Glutamatergic neuron (in vitro differentiated cells): Measurements from ENCODE around the gene IFFO2. TPM values are rescaled to one million over a fixed set of nuclear protein-coding genes. Genes with fewer than 3 reads are reported as not detected.

Experiments used
- DNase-seq: peaks from one replicate; pipeline ENCODE4 v3.0.0; 2022
- H3K27ac Mint-ChIP-seq: one replicate; pipeline ENCODE4 v1.8.0; 2020; ENCODE audit warnings: mild to moderate bottlenecking, mixed read lengths, inconsistent platforms; ENCODE audit not compliant: unreplicated experiment
- H3K27me3 Mint-ChIP-seq: one replicate; pipeline ENCODE4 v1.8.0; 2020; ENCODE audit warnings: mild to moderate bottlenecking, moderate library complexity, mixed read lengths, inconsistent platforms; ENCODE audit not compliant: unreplicated experiment
- H3K36me3 Mint-ChIP-seq: one replicate; pipeline ENCODE4 v1.8.0; 2020; ENCODE audit warnings: mild to moderate bottlenecking, mixed read lengths, inconsistent platforms; ENCODE audit not compliant: unreplicated experiment
- H3K4me1 Mint-ChIP-seq: one replicate; pipeline ENCODE4 v1.8.0; 2020; ENCODE audit warnings: mild to moderate bottlenecking, low read depth, mixed read lengths, inconsistent platforms; ENCODE audit not compliant: unreplicated experiment
- H3K4me3 Mint-ChIP-seq: one replicate; pipeline ENCODE4 v1.8.0; 2020; ENCODE audit warnings: mild to moderate bottlenecking, mixed read lengths, inconsistent platforms; ENCODE audit not compliant: unreplicated experiment
- H3K9me3 Mint-ChIP-seq: one replicate; pipeline ENCODE4 v1.8.0; 2020; ENCODE audit warnings: mild to moderate bottlenecking, moderate library complexity, mixed read lengths, inconsistent platforms; ENCODE audit not compliant: unreplicated experiment
- total RNA-seq: library from RNA; stranded (reverse); fragmentation: NEBNext Ultra II Directional; extraction: Animal tissue kit (Norgen Biotek cat#: 25700); gene quantifications from one replicate; pipeline ENCODE4 v1.2.1, GENCODE V29; 2021; ENCODE audit not compliant: unreplicated experiment
- TF ChIP-seq, protein P1 (sequence below): fragments of 200-600 bp; sonication (generic); IDR thresholded peaks from one replicate; pipeline ENCODE4 v1.5.0; 2021; ENCODE audit not compliant: partially characterized antibody, unreplicated experiment

Gene IFFO2
- total RNA-seq, 1 donor from 2014 or later: 107 TPM

DNA sequence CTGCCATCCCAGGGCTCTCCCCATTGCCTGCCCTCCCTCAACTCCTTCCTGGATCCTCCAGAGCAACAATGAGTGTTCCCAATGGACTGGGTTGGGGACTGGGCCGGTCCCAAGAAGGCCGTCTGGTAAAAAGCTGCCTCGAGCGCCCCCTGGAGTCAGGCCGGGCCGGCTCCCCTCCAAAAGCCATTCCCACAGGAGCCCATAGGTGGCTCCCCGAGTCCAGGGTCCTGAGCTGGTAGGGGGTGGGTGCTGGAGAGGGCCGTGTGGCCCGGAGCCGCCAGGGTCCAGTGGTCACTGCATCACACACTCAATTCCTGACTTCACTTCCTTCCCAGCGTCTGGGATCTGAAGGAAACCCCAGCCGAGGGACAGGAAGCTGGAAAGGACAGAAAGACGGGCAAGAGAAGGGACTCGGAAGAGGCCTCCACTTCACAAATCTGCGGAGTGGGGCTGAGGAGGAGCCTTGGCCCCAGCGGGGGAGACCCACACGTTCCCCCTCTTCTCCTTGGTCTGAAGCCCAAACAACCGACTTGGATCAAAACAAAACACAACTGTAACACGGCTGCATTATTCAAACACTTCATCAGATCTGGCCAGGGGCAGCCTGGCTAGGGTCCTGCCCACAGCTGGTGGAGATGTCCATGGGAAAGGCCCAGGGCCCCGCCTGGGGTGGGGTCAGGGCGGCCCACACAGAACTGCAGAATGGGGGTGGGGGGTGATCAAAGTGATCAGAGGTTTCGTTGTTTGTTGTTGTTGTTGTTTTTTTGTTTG is 43.2 kb downstream of the IFFO2 start:
- peaks cover 28% of the 10 kb centered on the region for H3K4me1 Mint-ChIP-seq
- H3K9me3 Mint-ChIP-seq: peaks cover 16% of the 10 kb centered on the region
- H3K27ac Mint-ChIP-seq: peak overlapping the region; percentile 79
- peaks cover 32% of the 10 kb centered on the region for H3K27me3 Mint-ChIP-seq
- TF ChIP-seq, protein P1, sequence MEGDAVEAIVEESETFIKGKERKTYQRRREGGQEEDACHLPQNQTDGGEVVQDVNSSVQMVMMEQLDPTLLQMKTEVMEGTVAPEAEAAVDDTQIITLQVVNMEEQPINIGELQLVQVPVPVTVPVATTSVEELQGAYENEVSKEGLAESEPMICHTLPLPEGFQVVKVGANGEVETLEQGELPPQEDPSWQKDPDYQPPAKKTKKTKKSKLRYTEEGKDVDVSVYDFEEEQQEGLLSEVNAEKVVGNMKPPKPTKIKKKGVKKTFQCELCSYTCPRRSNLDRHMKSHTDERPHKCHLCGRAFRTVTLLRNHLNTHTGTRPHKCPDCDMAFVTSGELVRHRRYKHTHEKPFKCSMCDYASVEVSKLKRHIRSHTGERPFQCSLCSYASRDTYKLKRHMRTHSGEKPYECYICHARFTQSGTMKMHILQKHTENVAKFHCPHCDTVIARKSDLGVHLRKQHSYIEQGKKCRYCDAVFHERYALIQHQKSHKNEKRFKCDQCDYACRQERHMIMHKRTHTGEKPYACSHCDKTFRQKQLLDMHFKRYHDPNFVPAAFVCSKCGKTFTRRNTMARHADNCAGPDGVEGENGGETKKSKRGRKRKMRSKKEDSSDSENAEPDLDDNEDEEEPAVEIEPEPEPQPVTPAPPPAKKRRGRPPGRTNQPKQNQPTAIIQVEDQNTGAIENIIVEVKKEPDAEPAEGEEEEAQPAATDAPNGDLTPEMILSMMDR: peak; percentile 78
- peak overlapping the region; percentile 57 for H3K4me3 Mint-ChIP-seq
- H3K36me3 Mint-ChIP-seq: peaks cover 8% of the 10 kb centered on the region
- DNase-seq: peak; percentile 78

- Mint-ChIP-seq H3K4me3 (no peak overlapping the region), H3K27me3 (peaks cover 29% of the 10 kb centered on the region), H3K9me3 (peaks cover 16% of the 10 kb centered on the region), H3K27ac (peak overlapping the region; percentile 8), H3K36me3 (peaks cover 8% of the 10 kb centered on the region), H3K4me1 (peaks cover 28% of the 10 kb centered on the region)
- TF ChIP-seq, protein P1: no peak
- DNase-seq: no peak
Observed at GRCh38 chr1:18912550-18912949, 43.9 kb downstream of the IFFO2 start.

DNA sequence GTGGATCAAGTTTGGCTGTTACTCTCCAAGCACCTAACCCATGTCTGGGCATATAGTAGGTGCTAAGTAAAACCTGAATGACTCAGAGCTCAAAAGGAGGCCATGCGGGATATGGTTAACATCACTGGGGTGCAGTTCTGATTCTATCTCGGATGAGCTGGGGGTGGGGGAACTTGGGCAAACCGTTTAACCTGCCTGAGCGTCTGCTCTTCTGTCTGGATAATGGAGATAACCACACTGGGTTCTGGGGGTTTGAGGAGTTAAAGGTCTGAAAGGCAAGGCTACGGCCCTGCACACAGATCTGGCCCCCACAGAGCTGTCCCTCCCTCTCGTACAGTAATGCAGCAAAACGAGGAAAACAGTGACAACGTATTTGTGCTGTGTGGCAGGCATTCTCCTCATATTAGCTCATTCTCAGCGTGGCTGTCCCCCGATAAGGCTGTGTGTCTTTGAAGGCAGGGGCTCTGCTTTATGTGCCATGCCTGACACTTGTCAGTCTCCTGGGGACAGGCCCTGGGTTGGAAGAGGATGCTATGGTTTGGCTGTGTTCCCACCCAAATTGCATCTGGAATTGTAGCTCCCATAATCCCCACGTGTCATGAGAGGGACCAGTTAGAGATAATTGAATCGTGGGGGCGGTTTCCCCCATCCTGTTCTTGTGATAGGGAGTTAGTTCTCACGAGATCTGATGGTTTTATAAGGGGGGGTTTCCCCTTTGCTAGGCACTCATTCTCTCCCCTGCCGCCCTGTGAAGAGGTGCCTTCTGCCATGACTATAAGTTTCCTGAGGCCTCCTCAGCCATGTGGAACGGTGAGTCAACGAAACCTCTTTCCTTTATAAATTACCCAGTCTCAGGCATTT is 47.3 kb downstream of the IFFO2 start:
- peaks cover 45% of the 10 kb centered on the region for H3K4me1 Mint-ChIP-seq
- H3K4me3 Mint-ChIP-seq: no peak overlapping the region
- TF ChIP-seq, protein P1: no peak
- H3K27ac Mint-ChIP-seq: no peak overlapping the region
- peaks cover 6% of the 10 kb centered on the region for H3K36me3 Mint-ChIP-seq
- DNase-seq: no peak
- peaks cover 23% of the 10 kb centered on the region for H3K9me3 Mint-ChIP-seq
- peaks cover 25% of the 10 kb centered on the region for H3K27me3 Mint-ChIP-seq

DNA sequence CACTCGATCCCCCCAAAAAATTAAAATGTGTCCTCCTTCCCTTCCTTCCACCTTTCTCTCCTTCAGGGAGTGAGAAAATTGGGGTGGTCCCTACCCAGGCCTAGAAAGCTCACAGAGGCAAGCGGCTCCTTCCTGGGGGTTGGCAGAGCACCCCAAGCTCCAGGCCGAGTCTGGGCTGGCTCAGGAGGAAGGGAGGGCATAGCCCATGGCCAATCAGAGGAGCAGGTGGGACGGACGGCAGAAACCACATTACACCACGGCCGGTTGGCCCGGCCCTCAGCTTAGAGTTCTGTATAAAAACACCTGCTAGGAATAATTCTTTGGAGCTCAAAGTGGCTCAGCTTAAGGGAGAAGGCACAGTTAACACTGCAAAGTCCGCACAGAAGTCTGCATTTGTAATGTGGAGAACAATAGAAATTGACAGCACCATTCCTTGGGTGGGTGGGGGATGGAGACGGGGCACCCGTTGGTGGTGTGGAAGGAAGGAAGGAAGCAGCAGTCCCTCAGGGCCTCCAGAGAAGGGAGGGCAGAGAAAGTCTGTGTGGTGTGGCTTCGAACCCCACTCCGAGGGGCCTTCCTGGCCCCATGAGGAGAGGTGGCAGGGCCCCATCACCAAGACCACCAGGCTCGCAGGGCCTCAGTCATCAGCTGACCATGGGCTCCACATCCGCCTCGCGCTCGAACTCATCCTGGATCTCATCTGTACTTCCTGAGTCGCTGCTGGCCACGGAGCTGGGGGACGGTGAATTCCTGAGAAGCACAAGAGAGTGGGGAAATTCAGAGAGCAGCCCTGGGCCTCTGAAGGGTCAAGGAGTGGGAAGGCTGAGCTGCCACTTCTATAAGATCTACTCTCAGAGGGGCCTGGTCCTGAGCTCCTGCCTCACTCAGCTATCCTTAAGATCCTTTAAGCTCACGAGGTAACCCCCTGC is 48.3 kb downstream of the IFFO2 start:
- TF ChIP-seq, protein P1: no peak
- Mint-ChIP-seq H3K4me1 (peaks cover 46% of the 10 kb centered on the region), H3K9me3 (peaks cover 26% of the 10 kb centered on the region), H3K4me3 (no peak overlapping the region), H3K27ac (peak overlapping the region; percentile 56), H3K36me3 (peaks cover 3% of the 10 kb centered on the region), H3K27me3 (peaks cover 24% of the 10 kb centered on the region)
- DNase-seq: no peak
